ENCODE data around the gene DLG2.
A peak's percentile ranks its signal among the peaks of the same experiment; 100 is the strongest.

The DLG2 gene

DNA sequence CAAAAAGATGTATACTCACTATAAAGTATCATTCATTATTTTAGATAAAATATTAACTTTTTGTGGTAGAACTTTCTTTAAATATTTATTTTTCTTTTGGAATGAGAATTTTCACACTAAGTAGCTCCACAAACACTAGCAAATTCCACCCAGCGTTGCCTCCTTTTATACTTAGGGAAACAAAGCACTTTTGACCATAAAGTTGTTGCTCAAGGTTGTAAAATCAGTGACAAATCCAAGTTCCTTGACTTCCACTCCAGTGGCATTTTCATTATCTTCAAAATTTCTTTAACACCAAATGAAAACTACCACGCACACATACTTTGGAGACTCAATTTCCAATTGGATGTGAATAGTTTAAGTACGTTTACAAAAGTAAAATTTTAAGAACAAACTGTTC, 431.2 kb downstream of the DLG2 start:
- ChIA-PET CTCF (no interaction called here), POLR2A (no interaction called here)
- no peak for DNase-seq (ENCODE audit: low read depth, low spot score)
- TF ChIP-seq, protein P1, sequence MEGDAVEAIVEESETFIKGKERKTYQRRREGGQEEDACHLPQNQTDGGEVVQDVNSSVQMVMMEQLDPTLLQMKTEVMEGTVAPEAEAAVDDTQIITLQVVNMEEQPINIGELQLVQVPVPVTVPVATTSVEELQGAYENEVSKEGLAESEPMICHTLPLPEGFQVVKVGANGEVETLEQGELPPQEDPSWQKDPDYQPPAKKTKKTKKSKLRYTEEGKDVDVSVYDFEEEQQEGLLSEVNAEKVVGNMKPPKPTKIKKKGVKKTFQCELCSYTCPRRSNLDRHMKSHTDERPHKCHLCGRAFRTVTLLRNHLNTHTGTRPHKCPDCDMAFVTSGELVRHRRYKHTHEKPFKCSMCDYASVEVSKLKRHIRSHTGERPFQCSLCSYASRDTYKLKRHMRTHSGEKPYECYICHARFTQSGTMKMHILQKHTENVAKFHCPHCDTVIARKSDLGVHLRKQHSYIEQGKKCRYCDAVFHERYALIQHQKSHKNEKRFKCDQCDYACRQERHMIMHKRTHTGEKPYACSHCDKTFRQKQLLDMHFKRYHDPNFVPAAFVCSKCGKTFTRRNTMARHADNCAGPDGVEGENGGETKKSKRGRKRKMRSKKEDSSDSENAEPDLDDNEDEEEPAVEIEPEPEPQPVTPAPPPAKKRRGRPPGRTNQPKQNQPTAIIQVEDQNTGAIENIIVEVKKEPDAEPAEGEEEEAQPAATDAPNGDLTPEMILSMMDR (IDR thresholded peaks at IDR 0.05; ENCODE audit: insufficient read depth, low read length, missing control alignments) = no peak
- no peak overlapping the region for H3K4me3 ChIP-seq (ENCODE audit: low read depth, low read length)

- no peak overlapping the region for H3K4me3 ChIP-seq (ENCODE audit: low read depth, low read length)
- ChIA-PET POLR2A (no interaction called here), CTCF (no interaction called here)
- no peak for DNase-seq (ENCODE audit: low read depth, low spot score)
- TF ChIP-seq, protein P1 (IDR thresholded peaks at IDR 0.05; ENCODE audit: insufficient read depth, low read length, missing control alignments) = no peak
These were observed 439.2 kb downstream of the DLG2 start for GRCh38 chr11:85187992-85188391.

GRCh38 chr11:85184721-85185120, 442.4 kb downstream of the DLG2 start:
- CTCF ChIA-PET = no interaction called here
- H3K4me3 ChIP-seq (ENCODE audit: low read depth, low read length) = no peak overlapping the region
- POLR2A ChIA-PET = no interaction called here
- TF ChIP-seq, protein P1 (IDR thresholded peaks at IDR 0.05; ENCODE audit: insufficient read depth, low read length, missing control alignments) = no peak
- DNase-seq (ENCODE audit: low read depth, low spot score) = no peak

DNA sequence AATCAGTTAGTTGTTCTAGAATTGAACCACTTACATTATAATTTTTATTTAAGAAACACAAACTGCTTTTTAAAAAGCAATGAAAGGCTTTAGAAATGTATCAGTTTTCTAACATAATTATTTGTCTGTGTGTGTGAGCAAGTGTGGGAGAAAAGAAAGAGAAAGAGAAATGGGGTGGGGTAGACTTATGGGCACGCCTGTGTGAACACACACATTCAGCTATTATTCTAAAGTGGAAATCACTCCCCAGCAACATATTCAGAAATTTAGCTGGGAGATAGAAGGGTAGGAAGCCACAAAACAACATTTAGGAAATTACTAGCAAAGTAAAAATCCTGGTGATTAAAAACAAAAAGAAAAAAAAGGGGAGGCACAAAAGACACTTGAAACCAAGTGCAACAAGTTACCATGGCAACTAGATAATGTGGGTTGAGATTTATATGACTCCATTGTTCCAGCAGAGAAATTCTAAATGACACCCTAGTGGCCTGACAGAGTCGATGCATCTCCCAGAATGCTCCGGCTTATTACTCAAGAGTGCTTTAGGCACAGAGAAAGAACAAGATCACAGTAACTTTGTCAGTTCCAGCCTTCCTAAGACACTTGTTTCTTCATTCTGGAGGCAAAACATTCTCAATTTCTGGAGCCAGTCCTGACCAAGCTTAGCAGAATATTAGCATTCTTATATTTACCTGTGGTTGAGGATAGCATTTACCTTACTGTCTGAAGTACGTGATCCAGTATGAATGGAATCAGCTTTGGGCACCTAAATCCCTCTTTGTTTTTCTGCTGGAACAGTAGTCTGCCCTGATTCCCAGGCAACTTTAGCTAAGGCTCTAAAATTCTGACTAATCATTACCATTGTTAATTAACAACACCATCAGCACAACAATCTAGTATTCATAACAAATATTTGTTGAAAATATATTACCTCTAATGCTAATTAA, 444.4 kb downstream of the DLG2 start:
- no peak overlapping the region for H3K4me3 ChIP-seq (ENCODE audit: low read depth, low read length)
- no peak for DNase-seq (ENCODE audit: low read depth, low spot score)
- ChIA-PET POLR2A (no interaction called here), CTCF (no interaction called here)
- TF ChIP-seq, protein P1 (IDR thresholded peaks at IDR 0.05; ENCODE audit: insufficient read depth, low read length, missing control alignments) = peak; percentile 11

- DNase-seq (ENCODE audit: low read depth, low spot score) = no peak
- POLR2A ChIA-PET = no interaction called here
- TF ChIP-seq, protein P1 (IDR thresholded peaks at IDR 0.05; ENCODE audit: insufficient read depth, low read length, missing control alignments) = no peak
- CTCF ChIA-PET = interaction anchor here (1.2 kb wide), 2 partner anchors 10 to 400 kb away, joined by 3 read pairs; no protein-coding TSS in a partner anchor
- H3K4me3 ChIP-seq (ENCODE audit: low read depth, low read length) = no peak overlapping the region
These were observed 446.6 kb downstream of the DLG2 start for GRCh38 chr11:85180528-85180927.

DNA sequence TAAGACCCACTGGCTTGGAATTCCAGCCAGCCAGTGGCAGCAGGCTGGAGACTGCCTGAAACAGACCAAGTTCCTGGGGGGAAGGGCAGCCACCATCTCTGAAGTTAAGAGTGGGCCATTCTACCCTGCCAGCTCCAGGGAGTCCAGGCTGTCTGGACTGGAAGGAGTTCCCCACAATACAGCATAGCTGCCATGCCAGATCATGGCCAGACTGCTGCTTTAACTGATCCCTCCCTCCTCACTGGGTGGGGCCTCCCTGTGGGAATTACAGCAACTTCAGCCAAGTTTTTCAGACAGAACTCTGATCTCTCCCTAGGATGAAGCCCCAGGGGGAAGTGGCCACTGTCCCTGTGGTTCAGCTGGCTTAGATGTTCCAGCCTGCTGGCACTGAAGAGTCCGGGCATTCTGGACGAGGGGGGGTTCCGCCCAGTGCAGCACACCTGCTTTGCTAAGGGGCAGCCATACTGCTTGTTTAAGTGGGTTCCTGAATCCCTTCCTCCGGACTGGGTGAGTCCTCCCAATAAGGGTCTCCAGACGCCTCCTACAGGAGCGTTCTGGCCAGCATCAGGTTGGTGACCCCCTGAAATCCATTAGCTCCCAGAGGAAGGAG, 455.4 kb downstream of the DLG2 start:
- H3K4me3 ChIP-seq (ENCODE audit: low read depth, low read length) = no peak overlapping the region
- ChIA-PET CTCF (no interaction called here), POLR2A (no interaction called here)
- TF ChIP-seq, protein P1 (IDR thresholded peaks at IDR 0.05; ENCODE audit: insufficient read depth, low read length, missing control alignments) = no peak
- DNase-seq (ENCODE audit: low read depth, low spot score) = no peak
